HG03097 (cell line): Measurements from ENCODE around the gene ZNF236.
"Not testable (repeated sequence)": the region's sequence is repeated elsewhere in the genome, so short reads cannot be mapped to it uniquely, and the experiment has no call there.

Source experiments
- ATAC-seq: cut with Tn5 transposase; IDR thresholded peaks from one replicate; pipeline ENCODE4 v1.9.1; 2021; ENCODE audit not compliant: unreplicated experiment, low FRiP score

ZNF236 gene

GRCh38 chr18:76822506-76823160, at the start of gene ZNF236:
Gene ZNF236, plus strand, starts transcription at chr18:76822557. Its CDS starts 51 bp downstream, at chr18:76822608.
- ATAC-seq: peak; percentile 39

- no peak for ATAC-seq
Observed at GRCh38 chr18:76772665-76773064, 49.7 kb upstream of the ZNF236 start.

DNA sequence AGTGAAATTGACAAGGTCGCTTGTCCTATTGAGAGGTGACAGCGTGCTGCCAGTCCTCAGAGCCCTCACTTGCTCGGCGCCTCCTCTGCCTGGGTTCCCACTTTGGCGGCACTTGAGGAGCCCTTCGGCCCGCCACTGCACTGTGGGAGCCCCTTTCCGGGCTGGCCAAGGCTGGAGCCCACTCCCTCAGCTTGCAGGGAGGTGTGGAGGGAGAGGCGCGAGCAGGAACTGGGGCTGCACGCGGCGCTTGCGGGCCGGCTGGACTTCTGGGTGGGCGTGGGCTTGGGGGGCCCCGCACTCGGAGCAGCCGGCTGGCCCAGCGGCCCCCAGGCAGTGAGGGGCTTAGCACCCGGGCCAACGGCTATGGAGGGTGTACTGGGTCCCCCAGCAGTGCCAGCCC, 45.3 kb upstream of the ZNF236 start:
- ATAC-seq: not testable (repeated sequence)

DNA sequence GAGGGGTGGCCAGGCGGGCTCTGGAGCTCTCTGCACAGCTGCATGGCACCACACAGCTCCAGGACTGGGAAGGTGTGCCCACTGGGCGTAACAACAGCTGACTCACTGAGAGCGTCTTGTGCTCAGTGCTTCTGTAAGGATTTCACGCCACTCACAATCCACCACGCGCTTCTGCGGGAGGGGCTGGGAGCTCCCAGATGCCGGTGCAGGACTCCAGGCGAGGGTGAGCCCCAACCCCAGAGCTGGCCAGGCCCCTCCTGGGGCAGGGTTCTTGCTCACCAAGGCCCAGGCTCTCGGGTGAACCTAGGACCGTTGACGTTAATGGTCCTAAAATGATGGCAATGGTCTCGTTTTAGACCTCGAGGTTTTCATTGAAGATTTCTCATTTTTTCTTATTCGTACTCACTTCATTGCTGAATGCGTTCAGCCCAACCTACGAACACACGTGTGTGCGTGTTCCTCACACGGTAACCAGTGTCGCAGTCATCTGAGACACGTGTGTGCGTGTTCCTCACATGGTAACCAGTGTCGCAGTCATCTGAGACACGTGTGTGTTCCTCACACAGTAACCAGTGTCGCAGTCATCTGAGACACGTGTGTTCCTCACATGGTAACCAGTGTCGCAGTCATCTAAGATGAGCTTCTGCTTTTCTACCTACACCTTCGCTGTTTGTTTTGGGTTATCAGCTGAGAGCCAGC, 38.4 kb upstream of the ZNF236 start:
- no peak for ATAC-seq

GRCh38 chr18:76785872-76786271, 36.5 kb upstream of the ZNF236 start:
- no peak for ATAC-seq

- ATAC-seq: no peak
Observed at GRCh38 chr18:76788571-76789317, 33.6 kb upstream of the ZNF236 start.

DNA sequence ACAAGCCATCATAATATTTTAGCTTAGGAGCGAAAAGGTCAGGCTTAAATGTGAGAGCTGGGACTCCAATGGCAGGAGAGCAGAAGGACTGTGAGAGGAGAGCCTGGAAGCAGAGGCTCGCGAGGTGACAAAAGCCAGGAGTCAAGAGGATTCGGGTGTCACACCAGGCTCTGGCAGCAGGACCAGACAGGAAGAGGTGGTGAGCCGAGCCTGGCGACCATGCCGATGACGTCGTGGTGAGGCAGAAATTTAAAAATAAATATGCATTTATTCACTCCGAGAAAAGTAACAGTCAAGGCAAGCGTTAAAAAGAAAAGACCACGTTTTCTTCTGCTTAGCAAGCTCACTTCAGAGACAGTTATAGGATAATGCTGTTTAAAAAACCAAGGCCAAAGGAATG, 31.3 kb upstream of the ZNF236 start:
- no peak for ATAC-seq

DNA sequence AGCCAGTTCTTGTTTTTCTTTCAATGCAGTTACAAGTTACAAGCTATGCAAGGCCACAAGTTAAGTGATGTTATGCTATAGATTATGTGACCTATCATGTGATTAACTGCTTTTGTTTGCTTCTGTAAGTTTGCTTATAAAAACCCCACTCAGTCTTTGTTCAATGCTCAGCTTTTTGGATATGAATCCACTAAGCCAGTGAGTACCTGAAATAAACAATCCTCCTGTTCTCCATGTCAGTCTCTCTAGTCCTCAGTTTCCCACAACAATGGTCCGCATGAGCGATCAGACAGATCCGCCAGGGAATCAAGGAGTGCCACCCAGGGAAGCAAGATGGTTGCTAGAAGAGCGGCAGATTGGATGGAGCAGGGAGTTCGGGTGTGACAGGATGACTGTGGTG, 30.7 kb upstream of the ZNF236 start:
- ATAC-seq: no peak

GRCh38 chr18:76794326-76794725, 28.0 kb upstream of the ZNF236 start:
- no peak for ATAC-seq

DNA sequence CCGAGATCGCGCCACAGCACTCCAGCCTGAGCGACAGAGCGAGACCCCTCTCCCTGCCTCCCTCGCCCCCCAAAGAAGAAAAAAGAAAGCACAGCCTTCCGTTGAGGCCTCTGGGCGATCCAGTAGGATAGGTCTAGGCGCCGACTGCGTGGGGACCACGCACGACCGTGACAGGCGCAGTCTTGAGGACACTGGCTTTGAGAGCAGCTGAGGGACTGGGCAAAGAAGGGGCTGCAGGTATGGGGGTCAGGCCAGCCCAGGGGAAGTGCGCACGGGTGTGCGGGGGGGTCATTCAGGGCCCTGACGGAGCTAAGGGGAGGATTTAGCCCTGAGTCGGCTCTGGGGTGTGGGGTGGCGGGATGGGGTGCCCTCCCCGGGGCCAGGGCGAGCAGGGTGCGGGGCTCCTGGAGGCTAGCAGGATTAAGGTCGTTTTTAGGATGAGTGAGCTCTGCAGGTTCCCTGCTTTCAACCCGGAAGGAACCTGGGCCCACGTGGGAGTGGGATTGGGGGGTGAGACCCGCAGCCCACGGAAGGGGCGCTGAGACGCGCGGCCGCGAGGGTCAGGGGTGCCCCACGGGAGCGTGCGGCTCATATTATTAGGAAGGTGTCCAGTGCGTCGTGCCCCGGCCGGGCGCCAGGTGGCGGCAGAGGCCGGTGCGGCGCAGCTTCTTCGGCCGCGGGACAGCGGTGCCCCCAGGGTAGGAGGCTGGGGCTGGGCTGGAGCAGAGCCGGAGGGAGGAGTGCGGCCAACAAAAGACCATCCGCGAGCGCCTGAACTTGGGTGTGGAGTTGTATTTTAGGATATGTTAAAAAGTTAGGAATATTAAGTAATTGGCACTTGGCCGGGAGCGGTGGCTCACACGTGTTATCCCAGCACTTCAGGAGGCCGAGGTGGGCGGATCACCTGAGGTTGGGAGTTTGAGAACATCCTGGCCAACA, 20.5 kb upstream of the ZNF236 start:
- ATAC-seq: peak; percentile 96

- ATAC-seq: no peak
Observed at GRCh38 chr18:76803413-76803812, 18.9 kb upstream of the ZNF236 start.

DNA sequence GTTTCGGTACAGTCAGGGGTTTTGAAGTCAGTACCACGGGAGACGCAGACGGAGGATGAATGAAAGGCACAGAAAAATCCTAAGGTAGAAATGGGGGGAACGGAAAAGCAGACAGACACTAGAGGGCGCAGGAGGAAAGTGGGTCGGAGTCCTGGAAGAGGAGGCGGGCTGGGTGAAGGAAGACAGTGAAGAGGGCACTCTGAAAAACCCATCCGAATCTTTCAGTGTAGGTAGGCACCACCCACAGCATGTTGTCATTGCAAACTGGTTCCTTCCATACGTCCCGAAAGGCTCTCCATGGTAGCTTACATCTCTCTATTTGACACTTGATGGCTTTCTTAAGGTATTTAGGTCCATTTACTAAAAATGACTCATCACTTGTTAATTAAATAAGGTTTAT, 18.5 kb upstream of the ZNF236 start:
- no peak for ATAC-seq

DNA sequence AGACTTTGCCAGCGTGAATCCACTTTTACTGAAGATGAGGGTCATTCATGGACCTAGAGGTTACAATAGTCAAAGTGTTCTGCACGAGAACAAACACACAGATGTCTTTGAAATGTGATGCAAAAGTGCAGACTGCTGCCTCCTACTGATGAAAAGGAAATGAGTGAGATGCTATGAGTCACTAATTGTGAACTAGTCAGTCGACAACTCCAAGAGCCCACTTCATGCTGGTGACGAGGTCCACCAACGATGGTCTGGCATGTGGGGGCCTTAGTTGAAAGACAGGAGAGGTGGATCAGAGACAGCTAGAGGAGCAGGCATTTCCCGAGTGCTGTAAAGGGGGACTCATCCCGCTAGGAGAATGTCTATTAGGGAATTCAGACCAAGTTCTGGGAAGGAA, 17.1 kb upstream of the ZNF236 start:
- no peak for ATAC-seq

DNA sequence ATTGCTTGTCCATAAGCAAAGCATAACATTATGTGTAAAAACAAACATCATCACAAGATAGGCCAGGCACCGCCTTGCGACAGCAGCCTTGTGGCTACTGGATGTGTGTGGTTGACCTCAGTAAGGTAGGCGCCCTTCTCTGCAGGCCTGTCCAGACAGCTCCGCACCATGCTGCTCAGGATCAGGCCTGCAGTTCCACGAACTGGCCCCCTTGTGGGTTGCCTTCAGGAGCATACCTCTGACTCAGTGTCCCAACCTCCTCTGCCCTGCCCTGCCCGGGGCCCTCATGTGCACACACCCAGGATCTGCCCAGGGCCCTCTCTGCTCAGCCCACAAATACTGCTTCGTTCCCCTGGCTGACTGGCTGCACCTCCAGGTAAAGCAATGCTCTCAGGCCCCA, 16.1 kb upstream of the ZNF236 start:
- ATAC-seq: no peak

DNA sequence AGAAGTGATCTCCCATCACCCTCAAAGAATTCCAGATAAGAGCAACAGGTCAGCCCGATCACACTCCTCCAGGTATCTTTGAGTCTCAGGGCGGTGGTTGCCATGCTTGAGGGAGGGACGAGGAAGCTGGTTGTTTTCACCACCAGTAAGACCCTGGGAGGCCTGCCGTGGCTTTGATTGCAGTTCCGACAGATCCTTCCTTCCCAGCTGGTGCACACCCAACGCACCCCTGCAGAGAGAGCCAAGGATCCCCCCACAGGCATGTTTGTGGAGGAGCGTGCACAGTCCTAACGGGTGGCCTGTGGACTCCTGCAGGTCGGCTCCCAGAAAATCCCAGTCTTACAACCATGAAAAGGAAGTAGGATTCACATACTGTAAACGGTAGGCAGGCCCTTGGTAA, 13.8 kb upstream of the ZNF236 start:
- ATAC-seq: no peak

GRCh38 chr18:76811530-76811929, 10.8 kb upstream of the ZNF236 start:
- not testable (repeated sequence) for ATAC-seq

DNA sequence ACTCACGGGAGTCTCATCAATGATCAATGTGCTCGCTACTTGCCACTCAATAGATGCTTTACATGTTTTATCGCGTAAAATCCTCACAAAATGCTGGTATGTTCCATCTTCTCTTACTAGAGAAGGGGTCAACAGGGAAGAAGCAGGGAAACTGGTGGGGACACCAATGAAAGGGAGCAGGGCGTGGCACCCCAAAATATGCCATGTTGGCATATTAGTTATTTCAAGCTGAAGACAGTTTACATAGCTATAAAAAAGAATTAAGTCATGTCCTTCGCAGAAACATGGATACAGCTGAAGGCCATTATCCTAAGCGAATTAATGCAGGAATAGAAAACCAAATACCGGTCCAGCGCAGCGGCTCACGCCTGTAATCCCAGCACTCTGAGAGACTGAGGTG, 8.1 kb upstream of the ZNF236 start:
- ATAC-seq: no peak

DNA sequence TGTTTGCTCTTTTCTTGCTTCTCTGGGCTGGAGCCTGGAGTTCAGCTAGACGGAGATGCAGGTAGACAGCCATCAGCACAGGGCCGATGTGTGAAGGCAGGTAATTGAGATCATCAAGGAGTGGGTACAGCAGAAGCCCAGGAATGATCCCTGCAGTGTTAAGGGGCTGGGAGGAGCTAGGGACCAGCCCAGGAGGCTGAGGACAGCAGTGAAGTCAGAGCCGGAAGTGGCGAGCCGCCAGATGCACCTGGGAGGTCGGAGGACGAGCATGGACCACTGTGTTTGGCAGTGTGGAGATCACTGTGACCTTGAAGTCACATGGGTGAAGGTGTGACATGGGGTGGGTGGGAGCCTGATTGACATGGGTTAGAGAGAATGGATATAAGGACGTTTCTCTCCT, 6.2 kb upstream of the ZNF236 start:
- no peak for ATAC-seq

- no peak for ATAC-seq
Observed at GRCh38 chr18:76817888-76818611, 4.3 kb upstream of the ZNF236 start.
